Hippocampal formation (tissue), 2 donors: ENCODE results near the gene PLA2G4E.

Experiments
- DNase-seq, 2 donors: peaks; one replicate each; lab custom pipeline; 2025; lab: John Stamatoyannopoulos, UW

PLA2G4E gene

GRCh38 chr15:42021593-42021992, 751 bp upstream of the PLA2G4E start:
- DNase-seq, result no peak

DNA sequence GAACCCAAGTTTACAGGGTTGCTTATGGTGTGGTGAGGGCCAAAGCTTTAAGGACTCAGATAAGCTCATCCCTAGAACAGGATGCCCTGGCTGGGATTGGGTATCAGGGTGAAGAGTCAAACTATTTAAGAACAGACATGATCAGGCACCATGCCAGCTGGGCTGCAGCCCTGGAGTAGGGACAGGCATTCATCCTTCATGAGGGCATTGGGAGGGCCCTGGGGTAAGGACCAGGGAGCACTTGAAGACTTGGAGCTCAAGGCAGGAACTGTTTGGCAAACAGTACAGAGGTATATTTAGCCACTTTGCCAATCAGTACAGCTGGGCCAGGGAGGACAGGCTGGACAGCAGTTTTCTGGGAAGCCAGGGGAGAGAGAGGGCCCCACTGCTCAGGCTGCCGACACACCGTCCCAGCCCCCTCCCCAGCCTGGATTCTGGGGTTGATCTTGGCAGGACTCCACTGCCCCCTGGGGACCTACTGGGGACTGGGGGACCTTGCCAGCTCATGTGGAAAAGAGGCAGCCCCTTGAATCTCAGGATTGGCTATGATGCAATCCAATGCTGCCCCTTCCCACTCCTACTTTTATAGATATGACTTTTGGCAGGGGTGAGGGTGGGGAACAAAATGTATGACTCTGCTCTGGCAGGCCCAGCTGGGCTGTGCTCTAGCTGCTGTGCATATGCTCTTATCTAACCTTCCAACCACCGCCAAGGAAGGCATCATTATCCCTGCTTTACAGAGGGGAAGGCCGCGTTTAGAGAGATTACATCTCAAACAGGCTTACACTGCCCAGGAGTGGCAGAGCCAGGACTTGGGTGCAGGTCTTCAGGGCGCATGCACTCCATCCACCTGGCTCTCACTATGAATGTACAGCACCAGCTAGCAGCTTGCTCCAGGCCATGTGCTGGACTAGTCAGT, 2.3 kb downstream of the PLA2G4E start:
- no peak for DNase-seq

- DNase-seq, result no peak
These were observed 3.9 kb downstream of the PLA2G4E start for GRCh38 chr15:42016971-42017370.

DNA sequence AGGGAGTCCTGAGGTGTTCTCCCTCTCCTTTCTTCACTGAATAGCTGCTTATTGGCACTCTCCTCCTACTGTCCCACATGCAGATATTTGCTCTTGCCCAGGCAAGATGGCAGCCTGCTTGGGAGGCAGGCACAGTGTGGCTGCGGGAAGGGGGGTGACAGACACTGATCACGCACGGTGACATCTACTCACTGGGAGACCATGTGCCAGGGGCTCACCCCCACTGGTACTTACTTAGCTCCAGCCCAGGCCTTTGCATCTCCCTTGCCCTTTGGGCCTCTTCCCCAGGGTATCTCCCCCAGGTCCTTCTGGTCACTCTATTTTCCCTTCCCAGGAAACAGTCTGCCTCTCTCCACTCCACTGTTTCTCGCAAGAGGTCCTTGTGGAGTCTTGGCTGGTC, 6.4 kb downstream of the PLA2G4E start:
- DNase-seq, result no peak

DNA sequence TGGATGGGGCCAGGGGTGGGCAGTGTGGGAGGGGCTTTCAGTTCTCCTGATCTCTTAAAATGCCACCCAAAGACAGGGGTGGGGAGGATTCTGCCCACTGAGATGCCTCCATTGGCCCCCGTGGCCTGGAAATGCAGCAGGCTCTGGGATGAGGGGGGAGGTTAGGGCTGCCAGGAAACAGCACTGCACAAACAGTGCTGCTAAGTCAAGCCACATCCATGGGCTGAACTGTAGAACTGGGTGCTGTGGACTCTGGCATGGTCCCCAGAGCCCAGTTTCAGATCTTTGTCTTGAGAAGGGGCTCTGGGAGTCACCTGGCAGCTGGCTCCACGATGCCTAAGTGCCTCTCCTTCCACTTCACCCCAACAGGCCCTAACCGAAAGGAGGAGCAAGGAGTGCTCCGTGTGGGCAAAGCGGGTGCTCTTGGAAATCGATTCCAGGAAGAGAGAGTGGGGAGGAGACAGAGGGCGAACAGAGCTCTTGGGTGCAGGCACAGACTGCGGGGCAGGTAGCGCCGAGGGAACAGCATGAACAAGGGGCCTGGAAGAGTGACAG, 7.8 kb downstream of the PLA2G4E start:
- no peak for DNase-seq

DNA sequence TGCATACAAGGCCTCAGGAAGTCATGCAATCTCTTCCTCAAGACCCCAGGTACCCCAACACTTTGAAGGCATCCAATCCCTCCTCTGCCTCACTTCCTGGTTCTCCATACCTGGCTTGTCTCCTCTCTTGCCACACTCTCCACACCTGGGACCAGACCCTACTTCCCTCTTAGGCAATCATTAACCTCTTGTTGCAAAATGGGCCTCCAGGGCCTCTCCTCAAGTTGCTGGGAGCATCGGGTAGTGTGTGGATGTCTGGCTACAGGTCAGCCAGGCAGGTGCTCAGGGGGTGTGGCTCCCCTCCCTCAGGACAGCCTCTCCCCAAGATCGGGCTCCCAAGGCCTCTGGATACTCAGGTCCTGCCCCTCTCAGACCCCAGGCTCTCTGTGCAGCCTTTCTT, 8.6 kb downstream of the PLA2G4E start:
- DNase-seq, result no peak

- no peak for DNase-seq
These were observed 9.8 kb downstream of the PLA2G4E start for GRCh38 chr15:42011074-42011473.

DNA sequence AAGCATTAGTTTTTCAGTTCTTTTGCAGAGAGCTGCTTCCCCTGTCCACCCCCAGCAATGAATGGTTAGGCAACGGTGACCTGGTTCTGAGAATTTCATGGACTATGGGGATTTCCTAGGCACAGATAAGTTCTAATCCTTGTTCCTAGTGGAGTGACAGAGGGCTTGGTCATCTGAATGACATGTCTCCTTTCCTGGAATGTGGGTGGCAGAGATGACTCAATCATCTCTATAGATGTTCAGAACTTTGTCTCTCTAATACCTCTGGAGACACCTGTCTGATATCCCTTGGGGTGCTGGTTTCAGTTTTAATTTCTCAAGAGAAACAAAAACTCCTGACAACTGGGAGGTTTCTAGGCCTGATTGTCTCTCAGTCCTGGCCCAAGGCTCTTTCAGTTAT, 10.4 kb downstream of the PLA2G4E start:
- no peak for DNase-seq

- no peak for DNase-seq
These were observed 11.4 kb downstream of the PLA2G4E start for GRCh38 chr15:42009474-42009873.

DNA sequence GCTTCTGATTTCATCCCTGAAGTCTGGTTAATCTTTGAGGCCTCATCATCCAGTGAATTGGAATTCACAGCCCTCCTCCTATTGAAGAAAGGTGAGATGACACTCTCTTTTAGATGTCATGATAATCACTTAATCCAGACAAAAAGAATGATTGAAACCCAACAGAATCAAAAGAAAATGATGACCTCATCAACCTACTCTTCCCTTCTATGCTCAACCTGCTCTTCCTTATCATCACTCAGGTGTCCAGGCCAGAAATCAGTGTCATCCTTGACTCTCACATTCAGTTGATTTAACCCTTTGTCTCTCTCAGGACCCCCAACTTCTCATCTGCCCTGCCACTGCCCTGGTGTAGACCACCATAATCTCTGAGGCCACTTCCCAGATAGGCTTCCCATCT, 11.8 kb downstream of the PLA2G4E start:
- no peak for DNase-seq

DNA sequence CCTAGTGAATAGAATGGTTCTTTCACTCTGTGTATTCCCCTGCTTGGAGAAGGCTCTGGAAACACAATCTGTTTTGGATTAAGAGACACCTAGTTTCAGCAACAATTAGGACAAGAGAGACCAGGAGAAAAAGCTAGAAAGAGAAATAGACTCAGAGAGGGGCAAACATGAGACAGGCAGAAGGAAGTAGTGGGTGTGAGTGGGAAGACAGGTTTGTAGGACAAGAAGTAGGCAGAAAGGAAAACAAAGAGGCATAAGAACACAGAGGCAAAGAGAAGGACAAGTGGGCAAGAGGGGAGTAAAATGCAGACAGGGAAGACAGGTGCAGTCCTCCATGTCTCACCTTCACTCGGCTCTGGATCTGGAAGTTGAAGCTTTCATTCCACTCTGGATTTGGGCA, 13.5 kb downstream of the PLA2G4E start:
- no peak for DNase-seq

DNA sequence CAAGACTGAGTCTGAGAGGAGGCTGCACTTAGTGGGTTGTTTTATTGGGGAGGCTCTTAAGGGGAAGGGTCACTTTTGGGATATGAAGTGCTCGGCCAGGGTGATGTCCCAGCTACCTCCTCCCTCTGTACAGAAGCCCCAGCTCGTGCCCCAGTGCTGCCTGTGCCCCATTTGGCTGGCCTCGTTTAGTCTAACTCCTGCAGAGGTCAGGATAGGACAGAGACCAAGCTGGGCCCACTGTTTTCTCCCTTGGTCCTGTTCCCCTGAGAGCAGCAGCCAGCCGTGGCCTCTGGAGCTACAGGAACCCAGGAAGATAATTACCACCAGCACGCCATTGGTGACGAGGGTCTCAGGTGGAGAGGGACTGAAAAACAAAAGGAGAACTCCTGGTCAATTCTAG, 18.5 kb downstream of the PLA2G4E start:
- no peak for DNase-seq

DNA sequence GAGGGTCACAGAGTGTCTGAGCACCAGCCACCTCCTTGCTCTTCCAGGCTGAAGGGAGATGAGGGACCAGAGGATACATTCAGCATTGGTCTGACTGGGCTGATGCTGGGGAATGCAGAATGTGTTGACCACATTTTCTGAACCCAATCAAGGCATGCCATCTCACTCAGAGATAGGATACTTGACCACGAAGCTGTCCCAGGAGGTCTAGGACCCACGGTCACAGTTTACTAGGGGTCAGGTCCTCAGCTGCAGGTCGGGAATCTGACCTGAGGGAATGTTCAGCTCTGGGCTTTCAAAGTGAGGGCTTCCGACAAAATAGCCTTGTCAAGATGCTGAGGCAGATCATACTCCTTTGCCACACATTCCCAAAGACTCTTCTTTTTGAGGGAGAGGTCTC, 19.6 kb downstream of the PLA2G4E start:
- no peak for DNase-seq

DNA sequence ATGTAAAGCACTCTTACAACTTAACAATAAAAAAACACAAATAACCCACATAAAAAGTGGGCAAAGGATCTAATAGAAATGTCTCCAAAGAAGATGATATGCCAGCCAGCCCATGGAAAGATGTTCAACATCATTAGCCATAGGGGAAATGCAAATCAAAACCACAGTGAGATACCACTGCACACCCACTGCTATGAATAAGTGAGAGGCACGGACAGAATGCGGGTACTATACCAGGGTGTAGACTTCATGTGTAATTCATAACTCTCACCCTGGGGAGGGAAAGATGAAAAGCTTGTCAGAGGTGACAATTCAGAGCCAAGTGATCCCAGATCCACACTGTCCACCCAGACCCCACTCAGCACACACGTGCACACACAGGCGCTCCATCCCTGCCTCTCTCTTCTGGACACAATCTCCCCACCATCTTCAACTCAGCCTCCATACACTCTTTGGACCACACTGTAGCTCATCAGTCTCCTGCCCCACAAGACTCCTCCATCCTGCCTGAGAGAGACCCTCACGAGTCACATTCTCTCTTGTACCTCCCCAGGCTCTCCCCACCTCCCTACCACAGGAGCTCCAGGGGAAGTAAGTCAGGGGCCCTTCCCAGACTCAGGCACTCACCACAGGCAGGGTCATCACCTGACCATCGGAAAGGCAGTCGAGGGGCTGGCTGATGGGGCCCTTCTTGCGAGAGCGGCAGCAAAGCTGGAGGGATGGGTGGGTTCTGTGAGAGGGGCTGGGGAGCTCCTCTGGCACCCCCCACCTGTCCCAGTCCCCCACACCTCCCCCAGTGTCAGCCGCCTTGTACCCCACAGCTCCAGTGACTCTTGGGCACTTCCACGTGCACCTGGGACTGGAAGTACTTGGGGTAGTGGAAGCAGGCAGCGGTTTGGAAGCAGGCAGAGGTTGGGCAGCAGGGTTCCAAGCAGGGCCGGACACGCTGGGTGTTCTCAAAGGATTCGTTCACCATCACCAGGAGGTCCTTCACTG, 21.3 kb downstream of the PLA2G4E start:
- DNase-seq, result no peak

DNA sequence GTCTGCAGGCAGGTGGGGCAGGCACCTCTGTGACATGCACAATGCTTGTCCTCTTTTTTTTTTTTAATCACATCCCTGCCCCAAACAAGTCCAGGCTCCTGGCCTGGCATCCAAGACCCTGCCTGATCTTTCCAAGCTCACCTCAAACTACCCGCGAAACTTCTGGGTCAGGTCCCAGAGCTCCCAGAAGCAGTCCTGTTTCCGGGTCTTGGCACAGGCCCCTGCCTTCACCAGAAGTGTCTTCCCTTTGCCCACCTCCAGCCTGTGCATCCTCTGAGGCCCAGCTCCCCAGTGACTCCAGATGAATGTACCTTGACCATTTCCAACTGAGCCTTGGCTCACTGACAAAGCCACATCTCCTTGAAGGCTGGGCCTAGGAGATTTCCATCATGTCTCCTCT, 23.0 kb downstream of the PLA2G4E start:
- DNase-seq, result no peak

- DNase-seq, result no peak
These were observed 23.8 kb downstream of the PLA2G4E start for GRCh38 chr15:41996921-41997592.

GRCh38 chr15:41996376-41996775, 24.5 kb downstream of the PLA2G4E start:
- no peak for DNase-seq

GRCh38 chr15:41995476-41995855, 25.4 kb downstream of the PLA2G4E start:
- DNase-seq, result no peak

DNA sequence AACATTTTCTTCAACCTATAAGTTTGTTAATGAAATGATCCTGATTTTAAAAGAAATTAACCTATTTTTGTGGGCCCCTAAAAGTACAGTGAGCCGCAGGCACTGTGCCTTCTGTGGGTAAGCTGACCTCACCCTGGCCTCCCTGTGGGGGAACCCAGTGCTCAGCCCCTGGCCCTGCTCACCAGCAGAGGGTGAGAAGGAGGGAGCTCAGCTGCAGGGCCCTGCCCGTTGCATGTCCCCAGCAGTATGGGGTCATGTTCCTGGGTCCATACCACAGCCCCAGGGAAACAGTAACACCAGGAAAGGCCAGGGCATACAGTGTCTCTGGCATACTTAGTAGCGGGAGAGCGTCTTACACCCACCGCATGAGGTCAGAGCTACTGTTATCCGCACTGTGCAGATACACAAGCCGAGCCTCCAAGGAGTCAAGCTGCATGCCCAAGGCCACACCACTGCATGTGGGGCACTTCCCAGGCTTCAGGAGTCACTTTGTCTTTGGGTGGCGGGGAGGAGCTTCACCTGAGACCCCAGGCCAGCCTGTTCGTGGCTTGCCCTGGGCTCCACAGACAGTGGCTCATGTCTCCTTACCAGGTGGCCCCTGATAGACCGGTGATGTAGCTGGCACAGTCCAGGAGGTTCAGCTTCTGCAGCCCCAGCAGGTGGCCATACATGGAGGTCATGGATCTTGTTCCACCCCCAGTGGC, 25.9 kb downstream of the PLA2G4E start:
- DNase-seq, result no peak

GRCh38 chr15:41994171-41994650, 26.6 kb downstream of the PLA2G4E start:
- no peak for DNase-seq
